NCI-H187 (cell line): Measurements from ENCODE around the gene NEU3.
"Not testable (repeated sequence)": the region's sequence is repeated elsewhere in the genome, so short reads cannot be mapped to it uniquely, and the experiment has no call there.

Experiments used
- DNase-seq, 2 experiments: peaks; one replicate each; lab custom pipeline; 2025; lab: John Stamatoyannopoulos, UW

Gene NEU3

DNA sequence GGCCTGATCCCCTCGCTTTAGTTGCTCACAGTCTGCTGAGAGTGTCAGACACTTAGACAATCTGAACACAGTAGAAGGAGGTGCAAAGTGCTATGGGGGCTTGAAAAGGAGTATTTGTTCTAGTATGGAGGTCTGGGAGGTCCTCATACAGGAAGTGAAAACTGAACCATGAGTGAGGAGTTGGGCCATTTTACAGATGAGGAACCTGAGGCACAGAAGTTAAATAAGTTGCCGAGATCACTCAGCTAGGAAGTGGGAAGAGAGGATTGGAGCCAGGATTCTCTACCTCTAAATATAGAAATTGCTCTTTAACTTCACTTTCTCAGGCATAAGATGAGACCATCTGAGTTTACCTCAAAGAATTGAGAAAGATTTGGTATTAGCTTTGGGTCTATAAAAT, 4.0 kb upstream of the NEU3 start:
- no peak for DNase-seq

GRCh38 chr11:74989260-74989638, 516 bp downstream of the NEU3 start:
- DNase-seq, result no peak

DNA sequence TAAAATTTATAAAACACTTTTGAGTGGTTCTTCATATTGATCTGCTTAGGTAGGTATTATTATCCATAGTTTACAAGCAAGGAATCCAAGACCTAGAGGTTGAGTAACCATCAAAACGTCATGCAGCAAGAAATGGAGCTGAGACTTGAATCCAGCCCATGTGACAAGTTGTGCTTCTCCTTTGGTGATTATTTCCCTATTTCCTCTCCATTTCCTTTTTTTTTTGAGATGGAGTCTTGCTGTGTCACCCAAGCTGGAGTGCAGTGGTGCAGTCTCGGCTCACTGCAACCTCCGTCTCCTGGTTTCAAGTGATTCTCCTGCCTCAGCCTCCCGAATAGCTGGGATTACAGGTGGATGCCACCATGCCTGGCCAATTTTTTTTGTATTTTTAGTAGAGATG, 1.4 kb downstream of the NEU3 start:
- DNase-seq, result not testable (repeated sequence)

GRCh38 chr11:74990941-74991340, 2.2 kb downstream of the NEU3 start:
- no peak for DNase-seq

GRCh38 chr11:74992852-74993251, 4.1 kb downstream of the NEU3 start:
- DNase-seq, result no peak

GRCh38 chr11:75000975-75001354, 12.2 kb downstream of the NEU3 start:
- no peak for DNase-seq

GRCh38 chr11:75001686-75002085, 13.0 kb downstream of the NEU3 start:
- no peak for DNase-seq

- DNase-seq, result no peak
Observed at GRCh38 chr11:75002516-75002915, 13.8 kb downstream of the NEU3 start.

- DNase-seq, result no peak
Observed at GRCh38 chr11:75004215-75004614, 15.5 kb downstream of the NEU3 start.

DNA sequence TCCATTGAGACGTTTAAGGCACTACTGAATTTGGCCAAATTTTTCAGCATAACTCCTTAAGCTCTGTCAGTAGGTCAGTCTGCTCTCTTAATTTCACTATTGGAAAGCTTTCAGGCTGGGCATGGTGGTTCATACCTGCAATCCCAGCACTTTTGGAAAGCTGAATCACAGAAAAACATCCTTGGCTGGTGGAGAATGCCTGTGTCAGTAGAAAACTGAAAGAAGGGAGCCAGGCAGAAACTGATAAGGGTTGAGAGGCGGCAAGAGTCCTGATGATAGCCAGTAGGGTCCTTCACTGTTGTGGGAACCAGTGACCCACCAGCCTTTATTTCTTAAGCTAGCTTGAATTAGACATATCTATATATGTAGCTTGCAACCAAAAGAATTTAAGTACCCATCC, 22.6 kb downstream of the NEU3 start:
- no peak for DNase-seq

DNA sequence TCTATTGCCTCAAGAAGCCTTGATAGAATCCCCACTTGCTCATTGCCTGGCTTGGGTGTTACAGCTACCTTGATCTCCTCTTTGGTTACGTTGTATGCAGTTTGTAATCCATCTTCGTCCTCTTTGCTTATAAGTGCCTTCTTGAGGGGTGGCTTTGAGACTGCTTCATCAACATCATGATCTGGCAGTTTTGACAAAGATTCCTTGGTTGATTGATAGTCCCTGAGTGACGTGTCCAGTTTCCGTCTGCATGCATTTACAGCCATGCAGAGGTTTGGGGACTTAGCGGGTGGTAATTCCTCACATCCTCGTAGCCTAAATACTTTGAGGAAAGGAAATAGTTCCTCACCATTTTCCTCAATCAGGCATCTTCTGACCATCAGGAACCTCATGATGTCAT, 23.1 kb downstream of the NEU3 start:
- DNase-seq, result no peak

DNA sequence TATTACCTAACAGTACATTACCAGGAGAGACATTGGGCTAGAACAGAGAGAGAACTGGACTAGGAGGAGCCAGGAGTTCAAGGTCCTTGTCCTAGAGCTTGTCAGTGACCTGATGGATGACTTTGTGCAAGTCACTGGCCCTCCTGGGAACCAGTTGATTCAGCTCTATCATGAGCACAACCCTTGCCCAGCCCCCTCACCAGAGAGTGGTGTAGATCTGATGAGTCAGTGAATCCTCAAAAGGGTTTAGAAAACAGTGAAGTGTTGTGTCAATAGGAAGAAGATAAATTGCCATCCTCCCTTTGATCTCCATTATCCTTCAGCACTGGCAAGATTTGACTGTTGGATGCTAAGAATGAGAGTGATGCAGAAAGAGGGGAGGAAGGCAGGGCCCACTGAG, 24.3 kb downstream of the NEU3 start:
- DNase-seq, result no peak

GRCh38 chr11:75014129-75014528, 25.4 kb downstream of the NEU3 start:
- no peak for DNase-seq

DNA sequence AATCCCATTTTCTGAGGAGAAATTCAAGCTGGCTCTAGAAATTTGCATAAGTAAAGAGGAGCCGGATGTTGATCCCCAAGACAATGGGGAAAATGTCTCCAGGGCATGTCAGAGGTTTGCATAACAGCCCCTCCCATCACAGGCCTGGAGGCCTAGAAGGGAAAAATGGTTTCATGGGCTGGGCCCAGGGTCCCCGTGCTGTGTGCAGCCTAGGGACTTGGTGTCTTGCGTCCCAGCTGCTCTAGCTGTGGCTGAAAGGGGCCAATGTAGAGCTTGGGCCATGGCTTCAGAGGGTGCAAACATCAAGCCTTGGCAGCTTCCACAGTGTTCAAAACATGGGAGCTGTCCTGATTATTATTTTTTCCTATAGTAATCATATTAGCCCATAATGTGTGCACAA, 30.5 kb downstream of the NEU3 start:
- not testable (repeated sequence) for DNase-seq

GRCh38 chr11:75020328-75020727, 31.6 kb downstream of the NEU3 start:
- not testable (repeated sequence) for DNase-seq

GRCh38 chr11:75022296-75022695, 33.6 kb downstream of the NEU3 start:
- no peak for DNase-seq

DNA sequence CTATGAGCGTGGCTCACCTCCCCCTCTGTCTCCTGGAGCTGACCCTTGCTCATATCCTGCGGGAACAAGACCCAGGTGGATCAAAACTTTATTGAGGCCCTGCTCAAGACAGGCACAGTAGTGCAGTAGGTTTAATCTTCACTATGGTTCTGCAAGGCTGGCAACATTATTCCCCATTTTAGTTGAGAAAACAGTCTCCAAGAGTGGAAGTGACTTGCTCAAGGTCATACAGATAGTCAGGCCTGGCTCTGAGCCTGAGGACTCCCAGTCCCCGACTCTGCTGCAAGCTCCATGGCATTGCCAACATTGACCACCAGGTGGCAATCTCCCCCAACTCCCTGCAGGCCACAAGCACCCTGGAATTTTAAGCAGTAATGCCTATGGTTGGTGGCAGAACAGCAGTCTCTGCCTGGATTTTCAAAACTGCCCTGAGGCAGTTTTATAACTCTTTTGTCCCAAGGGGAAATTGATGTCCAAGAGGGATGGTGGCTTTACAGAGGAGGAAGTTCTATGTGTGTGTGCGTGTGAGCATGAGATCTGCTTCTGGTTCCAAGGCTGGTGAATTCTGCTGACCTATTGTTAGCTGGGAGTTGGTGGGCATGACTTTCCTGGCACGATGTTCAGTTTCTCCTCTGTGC, 34.1 kb downstream of the NEU3 start:
- DNase-seq, result peak; percentile 32 to 58

DNA sequence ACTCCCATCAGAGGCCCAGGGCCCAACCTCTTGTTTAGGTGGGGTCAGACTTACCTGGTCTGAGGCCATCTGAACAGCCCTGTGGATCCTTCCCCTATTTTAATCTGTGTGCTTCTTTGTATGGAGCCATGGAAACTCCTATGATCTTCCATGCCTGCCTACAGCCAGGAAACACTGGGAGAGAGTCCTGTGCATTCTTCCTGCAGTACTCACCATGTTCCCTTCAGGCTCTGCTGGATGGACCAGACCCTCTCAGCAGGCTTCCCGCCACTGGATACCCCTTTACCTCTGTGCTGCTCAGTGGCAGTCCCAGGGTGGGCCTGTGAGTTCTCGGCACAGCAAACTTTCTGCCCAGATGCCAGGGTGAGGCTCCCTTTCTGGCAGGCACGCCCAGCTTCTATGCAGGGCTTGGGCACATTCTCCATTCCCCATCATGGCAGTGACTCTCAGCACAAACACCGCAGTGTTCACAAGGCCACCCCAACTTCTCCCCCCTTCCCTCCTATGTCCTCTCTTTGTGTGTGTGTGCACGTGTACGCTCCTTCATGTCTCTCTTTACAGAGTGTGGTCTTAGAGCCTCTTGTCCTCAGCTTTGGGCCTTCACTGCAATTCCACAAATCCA, 34.8 kb downstream of the NEU3 start:
- no peak for DNase-seq

DNA sequence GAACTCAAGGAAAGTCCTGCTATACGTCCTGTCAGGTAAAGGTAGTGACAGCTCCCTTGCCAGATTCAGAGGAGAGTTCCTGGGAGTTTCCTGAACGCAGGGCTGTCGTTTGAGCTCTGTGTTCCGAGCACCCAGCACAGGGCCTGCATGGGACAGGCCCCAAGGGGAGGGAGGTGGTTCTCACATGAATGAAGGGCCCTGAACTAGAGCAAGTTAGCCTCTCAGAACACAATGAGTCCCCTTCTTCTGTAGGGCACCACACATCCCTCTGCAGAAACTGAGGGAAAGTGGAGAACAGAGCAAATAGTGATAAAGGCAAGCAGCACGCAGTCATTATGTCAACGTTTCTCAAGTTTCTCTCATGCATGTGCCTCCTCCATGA, 35.3 kb downstream of the NEU3 start:
- no peak for DNase-seq

DNA sequence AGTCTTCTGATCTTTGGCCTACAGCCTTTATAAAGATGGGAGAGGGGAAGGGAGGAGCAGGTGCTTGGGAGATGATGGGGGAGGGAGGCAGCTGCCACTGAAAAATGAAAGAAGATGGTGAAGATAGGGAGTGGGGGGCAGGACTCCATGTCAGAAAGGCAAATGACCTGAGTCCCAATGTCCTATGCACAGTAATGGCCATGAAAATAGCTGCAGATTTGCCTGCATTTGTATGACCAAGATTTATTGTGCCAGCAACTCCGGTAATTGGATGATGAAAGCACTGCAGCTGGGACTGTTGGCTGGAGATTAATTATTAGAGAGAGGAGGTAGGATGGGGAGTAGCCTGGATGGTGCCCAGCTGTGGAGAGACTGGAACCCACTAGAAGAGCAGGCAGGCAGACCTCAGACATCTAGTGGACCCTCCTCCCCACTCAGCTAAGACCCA, 36.1 kb downstream of the NEU3 start:
- no peak for DNase-seq

DNA sequence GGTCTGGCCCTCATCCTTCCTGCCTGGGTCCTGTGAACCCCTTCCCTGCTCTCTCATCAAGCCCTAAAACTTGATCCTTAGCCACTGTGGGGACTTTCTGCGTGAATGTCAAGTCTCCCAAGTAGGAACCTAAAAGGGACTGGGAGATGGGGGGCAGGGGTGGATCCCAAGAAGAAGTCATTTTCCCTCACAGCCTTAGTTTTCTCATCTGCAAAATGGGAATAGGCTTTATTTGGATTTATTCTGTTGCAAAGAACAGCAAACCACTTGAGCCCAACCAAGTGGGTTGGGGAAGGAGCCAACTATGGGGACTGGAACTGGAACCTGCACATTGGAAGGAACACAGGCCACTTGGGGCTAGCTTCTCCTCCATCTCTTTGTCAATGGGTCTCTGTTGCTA, 36.8 kb downstream of the NEU3 start:
- no peak for DNase-seq

DNA sequence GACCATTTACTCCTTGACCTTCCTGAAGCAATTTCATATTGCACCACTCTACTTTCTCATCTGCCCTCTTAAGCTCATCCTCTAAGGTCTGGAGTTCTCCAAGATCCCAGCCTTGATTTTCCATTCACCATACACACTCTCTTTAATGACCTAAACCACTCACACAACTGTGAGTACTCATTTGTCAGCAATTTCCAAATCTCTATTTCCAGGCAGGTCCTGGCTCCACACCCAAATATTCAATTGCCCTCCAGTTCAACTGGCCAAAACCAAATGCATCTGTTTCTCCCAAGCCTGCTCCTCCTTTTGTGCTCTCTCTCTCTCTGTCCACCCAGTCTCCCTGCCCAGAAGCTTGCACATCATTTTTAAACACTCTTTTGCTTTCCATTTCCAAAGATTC, 39.6 kb downstream of the NEU3 start:
- DNase-seq, result peak; percentile 31 to 85

DNA sequence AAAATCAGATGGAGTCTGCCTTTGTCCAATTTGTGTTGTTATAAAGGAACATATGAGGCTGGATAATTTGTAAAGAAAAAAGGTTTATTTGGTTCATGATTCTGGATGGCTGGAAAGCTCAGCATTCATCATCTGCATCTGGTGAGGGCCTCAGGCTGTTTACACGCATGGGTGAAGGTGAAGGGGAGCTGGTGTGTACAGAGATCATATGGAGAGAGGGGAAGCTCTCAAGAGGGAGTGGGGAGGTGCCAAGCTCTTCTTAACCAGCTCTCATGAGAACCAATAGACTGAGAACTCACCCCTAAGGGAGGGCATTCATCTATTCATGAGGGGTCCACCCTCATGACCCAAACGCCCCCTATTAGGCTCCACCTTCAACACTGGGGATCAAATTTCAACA, 40.0 kb downstream of the NEU3 start:
- peak; percentile 84 to 85 for DNase-seq
